Spleen (tissue), 11 donors: Measurements from ENCODE around the gene PCDH7. TPM values are rescaled to one million over a fixed set of nuclear protein-coding genes. Genes with fewer than 3 reads are reported as not detected.
A peak's percentile ranks its signal among the peaks of the same experiment; 100 is the strongest.

Experiments used
- DNase-seq: peaks from one replicate; pipeline ENCODE4 v3.0.0-alpha.2; 2020
- H3K27ac ChIP-seq, 8 donors: fragments of 200-600 bp; sonication (generic) in 7 of 8; 1 replicate in 4 of 8; 2 replicates in 4 of 8; pipeline versions ENCODE4 v1.5.0 to v1.8.0; 2016 to 2021; ENCODE audit warnings: inconsistent platforms in 4 of 8, mild to moderate bottlenecking in 4 of 8, moderate library complexity in 1 of 8
- H3K27me3 ChIP-seq, 7 donors: fragments of 200-600 bp; sonication (generic) in 6 of 7; replicated peaks in 1 of 7; 1 replicate in 4 of 7; 2 replicates in 3 of 7; pipeline versions ENCODE4 v1.5.0 to v1.8.0; 2016 to 2021; ENCODE audit warnings: inconsistent platforms in 3 of 7, mild to moderate bottlenecking in 1 of 7
- H3K36me3 ChIP-seq, 6 donors: fragments of 200-600 bp; sonication (generic) in 5 of 6; 1 replicate in 4 of 6; 2 replicates in 2 of 6; pipeline versions ENCODE4 v1.5.0 to v1.8.0; 2016 to 2021; ENCODE audit warnings: inconsistent platforms in 2 of 6
- H3K4me1 ChIP-seq, 6 donors: fragments of 200-600 bp; sonication (generic) in 5 of 6; 1 replicate in 3 of 6; 2 replicates in 3 of 6; pipeline versions ENCODE4 v1.5.0 to v1.8.0; 2016 to 2021; ENCODE audit warnings: inconsistent platforms in 3 of 6
- H3K4me3 ChIP-seq, 8 donors: fragments of 200-600 bp; sonication (generic) in 7 of 8; 1 replicate in 4 of 8; 2 replicates in 4 of 8; pipeline versions ENCODE4 v1.5.0 to v1.8.0; 2016 to 2021; ENCODE audit warnings: inconsistent platforms in 4 of 8, mild to moderate bottlenecking in 4 of 8, moderate library complexity in 2 of 8
- H3K9me3 ChIP-seq, 8 donors: fragments of 200-600 bp; sonication (generic) in 7 of 8; 1 replicate in 4 of 8; 2 replicates in 4 of 8; pipeline versions ENCODE4 v1.5.0 to v1.8.0; 2016 to 2021; ENCODE audit warnings: inconsistent platforms in 4 of 8
- POLR2A ChIP-seq, 3 donors: fragments of 450-650 bp; IDR thresholded peaks; one replicate each; pipeline ENCODE4 v1.5.1; 2017; ENCODE audit warnings: antibody characterized with exemption in 3 of 3, mild to moderate bottlenecking in 1 of 3
- POLR2AphosphoS5 ChIP-seq, 3 donors: sonication (generic); formaldehyde crosslinking; IDR thresholded peaks; one replicate each; pipeline ENCODE4 v1.5.1; 2017; ENCODE audit warnings: antibody characterized with exemption in 3 of 3
- WGBS, 5 donors: extraction: QIAGEN DNeasy Blood & Tissue Kit in 3 of 5; methylation state at CpG; one replicate each; pipeline versions ENCODE4 v1.1.5 to v1.1.7; 2013 to 2018; 5-methylcytosine and 5-hydroxymethylcytosine counted together
- intact Hi-C: fragments of 100-400 bp; cut with DNase I; formaldehyde crosslinking; loops from one replicate; pipeline ENCODE4 v1.15.0; 2023; ENCODE audit warnings: low total_unique reads
- polyA plus RNA-seq, 3 donors: library from polyadenylated mRNA; stranded (reverse); fragments of 200-250 nt; gene quantifications; one replicate each; pipeline ENCODE4 v1.2.1, GENCODE V29; 2013
- total RNA-seq, 7 donors: library from RNA; depleted of rRNA in 3 of 7; stranded (reverse); fragments of >200 nt in 3 of 7; fragmentation: NEBNext Ultra II Directional in 4 of 7; extraction: Animal tissue kit (Norgen Biotek cat#: 25700) in 4 of 7; gene quantifications; one replicate each; pipeline versions ENCODE4 v1.1.0 to v1.2.1, GENCODE V29; 2016 to 2021
- TF ChIP-seq, protein P1 (sequence below), 11 experiments: fragments of 200-600 bp in 7 of 11; fragments of 450-650 bp in 4 of 11; sonication (generic) in 4 of 11; IDR thresholded peaks in 8 of 11; conservative IDR thresholded peaks in 3 of 11; 1 replicate in 7 of 11; 2 replicates in 4 of 11; pipeline versions ENCODE4 v1.4.0 to v1.8.0; 2016 to 2021; ENCODE audit warnings: antibody characterized with exemption in 11 of 11, inconsistent platforms in 4 of 11, mild to moderate bottlenecking in 1 of 11
- donor health status: healthy with polysubstance abuse.
- donor health status: DM: no; HTN: no; CAD: no; lungs with moderate emphysema.
- donor health status: DM: no; HTN: no; CAD: no.
- donor health status: Bipolar disorder and iron deficiency.
- donor health status: healthy.
- donor health status: DM: no; HTN: no; CAD: no.
- donor health status: DM: yes; HTN: yes; CAD: no.

Gene PCDH7
- total and polyA plus RNA-seq, 10 donors, result 0.86 to 116 (median 87.2) TPM

DNA sequence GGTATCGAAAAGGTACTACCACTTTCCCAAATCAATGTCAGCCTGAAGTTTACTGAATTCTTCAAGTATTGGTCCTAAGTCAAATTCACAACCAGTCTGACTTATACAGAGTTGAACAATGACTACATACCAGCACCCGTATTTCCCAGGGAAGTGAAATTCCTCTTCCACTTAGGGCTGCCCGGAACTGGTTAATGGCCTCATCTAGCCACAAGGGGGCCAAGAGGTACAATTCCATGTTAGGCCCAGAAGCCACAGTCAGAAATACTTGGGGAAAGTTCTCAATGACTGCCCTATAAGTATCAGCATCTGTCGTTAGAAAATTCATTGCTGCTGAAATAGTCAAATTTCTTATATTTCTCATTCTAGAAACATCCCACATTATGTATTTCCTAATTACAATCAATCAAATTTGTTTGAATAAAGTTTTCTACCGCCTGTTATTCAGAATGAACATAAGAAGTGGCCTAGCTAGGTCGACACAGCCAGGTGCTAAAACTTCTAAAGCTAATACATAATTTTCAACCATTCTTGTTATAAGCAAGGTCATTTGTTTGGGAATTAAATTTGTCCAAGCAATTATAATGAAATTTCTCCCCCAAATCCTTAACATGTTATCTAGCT lies 5.6 kb upstream of the PCDH7 start:
- WGBS, 5 donors, result 36 to 53% (median 40%) methylated on average over 6 of the region's 6 CpGs
- Histone ChIP-seq H3K9me3 (peaks cover 0 to 20% (median 16%) of the 10 kb centered on the region in 8 donors), H3K4me3 (no peak overlapping the region), H3K4me1 (peaks cover 4 to 39% (median 13%) of the 10 kb centered on the region in 6 donors), H3K36me3 (no peaks in the 10 kb centered on the region), H3K27ac (no peak overlapping the region), H3K27me3 (peaks cover 0 to 34% (median 17%) of the 10 kb centered on the region in 7 donors)
- no peak for DNase-seq
- no peak for TF ChIP-seq POLR2AphosphoS5 (IDR thresholded peaks at IDR 0.05)
- TF ChIP-seq, protein P1, sequence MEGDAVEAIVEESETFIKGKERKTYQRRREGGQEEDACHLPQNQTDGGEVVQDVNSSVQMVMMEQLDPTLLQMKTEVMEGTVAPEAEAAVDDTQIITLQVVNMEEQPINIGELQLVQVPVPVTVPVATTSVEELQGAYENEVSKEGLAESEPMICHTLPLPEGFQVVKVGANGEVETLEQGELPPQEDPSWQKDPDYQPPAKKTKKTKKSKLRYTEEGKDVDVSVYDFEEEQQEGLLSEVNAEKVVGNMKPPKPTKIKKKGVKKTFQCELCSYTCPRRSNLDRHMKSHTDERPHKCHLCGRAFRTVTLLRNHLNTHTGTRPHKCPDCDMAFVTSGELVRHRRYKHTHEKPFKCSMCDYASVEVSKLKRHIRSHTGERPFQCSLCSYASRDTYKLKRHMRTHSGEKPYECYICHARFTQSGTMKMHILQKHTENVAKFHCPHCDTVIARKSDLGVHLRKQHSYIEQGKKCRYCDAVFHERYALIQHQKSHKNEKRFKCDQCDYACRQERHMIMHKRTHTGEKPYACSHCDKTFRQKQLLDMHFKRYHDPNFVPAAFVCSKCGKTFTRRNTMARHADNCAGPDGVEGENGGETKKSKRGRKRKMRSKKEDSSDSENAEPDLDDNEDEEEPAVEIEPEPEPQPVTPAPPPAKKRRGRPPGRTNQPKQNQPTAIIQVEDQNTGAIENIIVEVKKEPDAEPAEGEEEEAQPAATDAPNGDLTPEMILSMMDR (IDR thresholded peaks at IDR 0.05 in 8 of 11, conservative IDR thresholded peaks at IDR 0.05 in 3 of 11), result peak in 9 of 11 experiments; percentile 26 to 65 (median 48)
- intact Hi-C loops, result no loop called here

DNA sequence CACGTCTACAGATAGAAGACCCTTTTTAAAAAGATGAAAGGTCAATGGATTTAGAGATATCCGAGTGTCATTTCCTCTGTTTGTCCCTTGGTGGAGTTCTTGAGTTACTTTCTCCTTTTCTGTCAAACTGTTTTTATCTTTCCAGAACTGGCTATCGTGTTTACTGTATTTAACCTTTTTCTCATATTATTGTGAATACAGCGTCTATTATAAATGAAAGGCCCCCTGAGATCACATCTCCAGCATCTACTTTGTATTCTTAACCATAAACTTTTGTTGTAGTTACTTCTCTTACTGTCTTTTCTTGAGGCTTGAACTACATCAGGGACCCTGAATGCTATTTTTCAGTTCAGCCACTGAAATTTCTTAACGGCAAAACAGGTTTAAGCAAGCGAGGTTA lies 4.0 kb upstream of the PCDH7 start:
- Histone ChIP-seq H3K27me3 (peaks cover 0 to 51% (median 29%) of the 10 kb centered on the region in 7 donors), H3K27ac (peak overlapping the region in 3 of 8 donors; percentile 78 to 87 (median 82)), H3K4me1 (peaks cover 4 to 56% (median 20%) of the 10 kb centered on the region in 6 donors), H3K4me3 (peak overlapping the region in 7 of 8 donors; percentile 9 to 73 (median 51)), H3K9me3 (peaks cover 0 to 4% (median under 1%) of the 10 kb centered on the region in 8 donors), H3K36me3 (no peaks in the 10 kb centered on the region)
- intact Hi-C loops, result no loop called here
- 3 to 5% (median 4%) methylated on average over 6 of the region's 6 CpGs for WGBS, 5 donors
- TF ChIP-seq POLR2A (IDR thresholded peaks at IDR 0.05), result no peak
- TF ChIP-seq, protein P1 (IDR thresholded peaks at IDR 0.05 in 8 of 11, conservative IDR thresholded peaks at IDR 0.05 in 3 of 11), result peak in 4 of 11 experiments; percentile 14 to 36 (median 24)
- no peak for TF ChIP-seq POLR2AphosphoS5 (IDR thresholded peaks at IDR 0.05)
- no peak for DNase-seq

DNA sequence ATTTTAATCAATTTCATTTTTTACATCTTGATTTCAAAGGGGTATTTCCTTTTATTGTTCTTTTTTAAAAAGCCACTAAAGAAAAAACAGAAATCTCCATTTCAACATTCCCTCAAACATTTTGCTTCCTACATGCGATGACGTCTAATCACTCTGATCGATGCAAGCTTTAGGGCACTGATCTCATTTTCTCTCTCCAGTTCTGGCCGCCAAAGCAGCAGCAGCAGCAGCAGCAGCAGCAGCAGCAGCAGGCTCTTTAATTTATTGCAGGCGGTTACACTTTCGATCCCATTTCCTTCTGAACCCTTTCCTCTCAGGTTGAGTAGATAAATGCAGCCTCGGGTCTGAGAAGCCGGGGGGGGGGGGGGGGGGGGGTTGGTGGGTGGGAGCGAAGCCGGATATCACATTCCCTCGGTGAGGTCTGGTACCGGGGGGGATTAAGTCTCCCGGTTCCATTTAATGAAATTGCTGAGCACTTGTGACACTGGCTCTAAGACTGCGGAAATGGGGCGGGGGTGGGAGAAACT lies 3.4 kb upstream of the PCDH7 start:
- H3K4me3 ChIP-seq, result peak overlapping the region; percentile 31 to 73 (median 51)
- peaks cover 8 to 61% (median 22%) of the 10 kb centered on the region in 6 donors for H3K4me1 ChIP-seq
- no peak for DNase-seq
- peaks cover 0 to 57% (median 34%) of the 10 kb centered on the region in 7 donors for H3K27me3 ChIP-seq
- intact Hi-C loops, result no loop called here
- peaks cover 0 to 1% (median 0%) of the 10 kb centered on the region in 8 donors for H3K9me3 ChIP-seq
- no peaks in the 10 kb centered on the region for H3K36me3 ChIP-seq
- peak overlapping the region; percentile 53 to 87 (median 80) for H3K27ac ChIP-seq
- TF ChIP-seq POLR2AphosphoS5 (IDR thresholded peaks at IDR 0.05) (no peak), POLR2A (IDR thresholded peaks at IDR 0.05) (no peak)
- TF ChIP-seq, protein P1 (IDR thresholded peaks at IDR 0.05 in 8 of 11, conservative IDR thresholded peaks at IDR 0.05 in 3 of 11), result no peak
- 0 to 2% (median 2%) methylated on average over 13 to 15 of the region's 15 CpGs for WGBS, 5 donors
